ENCODE results near the gene CADPS2.

Gene CADPS2

GRCh38 chr7:122886357-122887081 lies at the start of gene CADPS2:
Gene CADPS2 (minus strand): TSS chr7:122886460. CDS start chr7:122886337, 123 bp downstream.
- DNase-seq = peak; percentile 65

GRCh38 chr7:122935620-122936019 lies 49.4 kb upstream of the CADPS2 start:
- DNase-seq = no peak

GRCh38 chr7:122919643-122920181 lies 33.5 kb upstream of the CADPS2 start:
- no peak for DNase-seq

- no peak for DNase-seq
Observed at GRCh38 chr7:122914812-122915211, 28.6 kb upstream of the CADPS2 start.

- DNase-seq = no peak
Observed at GRCh38 chr7:122913608-122914007, 27.3 kb upstream of the CADPS2 start.

- peak; percentile 1 for DNase-seq
Observed at GRCh38 chr7:122902751-122903495, 16.7 kb upstream of the CADPS2 start.

- no peak for DNase-seq
Observed at GRCh38 chr7:122901250-122901649, 15.0 kb upstream of the CADPS2 start.

GRCh38 chr7:122896509-122896908 lies 10.2 kb upstream of the CADPS2 start:
- no peak for DNase-seq

GRCh38 chr7:122893486-122893885 lies 7.2 kb upstream of the CADPS2 start:
- no peak for DNase-seq

GRCh38 chr7:122889116-122889515 lies 2.9 kb upstream of the CADPS2 start:
- no peak for DNase-seq

GRCh38 chr7:122887848-122888247 lies 1.6 kb upstream of the CADPS2 start:
- no peak for DNase-seq

- DNase-seq = peak; percentile 41
Observed at GRCh38 chr7:122887198-122887597, 938 bp upstream of the CADPS2 start.

- peak; percentile 16 for DNase-seq
Observed at GRCh38 chr7:122885583-122886356, 490 bp downstream of the CADPS2 start.

- no peak for DNase-seq
Observed at GRCh38 chr7:122884186-122884585, 2.1 kb downstream of the CADPS2 start.

GRCh38 chr7:122883049-122883680 lies 3.1 kb downstream of the CADPS2 start:
- DNase-seq = no peak

GRCh38 chr7:122881324-122881723 lies 4.9 kb downstream of the CADPS2 start:
- no peak for DNase-seq

GRCh38 chr7:122869260-122869659 lies 17.0 kb downstream of the CADPS2 start:
- no peak for DNase-seq

GRCh38 chr7:122867471-122867980 lies 18.7 kb downstream of the CADPS2 start:
- no peak for DNase-seq

- no peak for DNase-seq
Observed at GRCh38 chr7:122864838-122865237, 21.4 kb downstream of the CADPS2 start.

GRCh38 chr7:122864016-122864415 lies 22.2 kb downstream of the CADPS2 start:
- no peak for DNase-seq

GRCh38 chr7:122858320-122858719 lies 27.9 kb downstream of the CADPS2 start:
- no peak for DNase-seq

- no peak for DNase-seq
Observed at GRCh38 chr7:122850528-122850927, 35.7 kb downstream of the CADPS2 start.

- DNase-seq = no peak
Observed at GRCh38 chr7:122849957-122850328, 36.3 kb downstream of the CADPS2 start.
